CD4-positive, alpha-beta memory T cell (primary cell): ENCODE measurements around the gene USP12. TPM values are rescaled to one million over a fixed set of nuclear protein-coding genes. Genes with fewer than 3 reads are reported as not detected.
A peak's percentile ranks its signal among the peaks of the same experiment; 100 is the strongest.

ENCODE experiments used
- CTCF ChIA-PET: fragments of 350-600 bp; sonication (Branson Sonifier 250); formaldehyde crosslinking; loops from one replicate; lab custom pipeline; 2021; ENCODE audit warnings: inconsistent platforms; ENCODE audit not compliant: partially characterized antibody; lab: Charles Lee
- POLR2A ChIA-PET: fragments of 350-600 bp; sonication (Branson Sonifier 250); formaldehyde crosslinking; loops from one replicate; lab custom pipeline; 2021; ENCODE audit not compliant: partially characterized antibody; lab: Charles Lee
- DNase-seq, 5 donors: peaks; one replicate each; pipeline versions ENCODE4 v3.0.0 to v3.0.0-alpha.2; 2020 to 2022; ENCODE audit warnings: mixed read lengths in 1 of 5
- H3K27ac ChIP-seq: one replicate; pipeline ENCODE4 v1.7.0; 2013; ENCODE audit warnings: low read depth, low read length
- H3K27me3 ChIP-seq: 2 replicates; pipeline ENCODE4 v1.7.0; 2013; ENCODE audit warnings: mild to moderate bottlenecking, low read length, moderate library complexity; ENCODE audit not compliant: insufficient read depth
- H3K36me3 ChIP-seq: 2 replicates; pipeline ENCODE4 v1.7.0; 2013; ENCODE audit warnings: mild to moderate bottlenecking, low read length, moderate library complexity; ENCODE audit not compliant: insufficient read depth
- H3K4me1 ChIP-seq: 2 replicates; pipeline ENCODE4 v1.7.0; 2013; ENCODE audit warnings: mild to moderate bottlenecking, low read length, moderate library complexity; ENCODE audit not compliant: insufficient read depth
- H3K4me3 ChIP-seq, 2 donors: one replicate each; pipeline ENCODE4 v1.7.0; 2013; ENCODE audit warnings: low read length in 2 of 2, mild to moderate bottlenecking in 1 of 2
- H3K9me3 ChIP-seq, 2 donors: one replicate each; pipeline ENCODE4 v1.7.0; 2013; ENCODE audit warnings: low read length in 2 of 2, control low read depth in 1 of 2; ENCODE audit not compliant: control insufficient read depth in 1 of 2
- H3K27ac Mint-ChIP-seq, 7 donors: one replicate each; pipeline ENCODE4 v1.8.0; 2020 to 2021; ENCODE audit warnings: mixed read lengths in 7 of 7, mild to moderate bottlenecking in 6 of 7, inconsistent platforms in 3 of 7, moderate library complexity in 3 of 7
- H3K27me3 Mint-ChIP-seq, 2 donors: one replicate each; pipeline ENCODE4 v1.8.0; 2020 to 2021; ENCODE audit warnings: mixed read lengths in 2 of 2
- H3K36me3 Mint-ChIP-seq, 2 donors: one replicate each; pipeline ENCODE4 v1.8.0; 2020 to 2021; ENCODE audit warnings: mixed read lengths in 2 of 2, inconsistent platforms in 1 of 2, mild to moderate bottlenecking in 1 of 2
- H3K4me1 Mint-ChIP-seq, 4 donors: one replicate each; pipeline ENCODE4 v1.8.0; 2020 to 2021; ENCODE audit warnings: mixed read lengths in 4 of 4, mild to moderate bottlenecking in 1 of 4
- H3K4me3 Mint-ChIP-seq, 8 donors: one replicate each; pipeline ENCODE4 v1.8.0; 2020 to 2021; ENCODE audit warnings: mixed read lengths in 8 of 8, mild to moderate bottlenecking in 7 of 8, moderate library complexity in 6 of 8, inconsistent platforms in 3 of 8
- H3K9me3 Mint-ChIP-seq, 8 donors: one replicate each; pipeline ENCODE4 v1.8.0; 2020 to 2021; ENCODE audit warnings: mixed read lengths in 8 of 8, mild to moderate bottlenecking in 5 of 8, inconsistent platforms in 3 of 8, moderate library complexity in 1 of 8
- intact Hi-C: fragments of 100-400 bp; cut with micrococcal nuclease; formaldehyde crosslinking; loops from one replicate; pipeline ENCODE4 v1.15.1; 2023
- polyA plus RNA-seq, 2 donors: library from polyadenylated mRNA; unstranded; fragments of 300-500 nt; fragmentation: Illumina TruSeq; gene quantifications; one replicate each; pipeline ENCODE4 v1.2.3, GENCODE V29; 2021
- total RNA-seq, 2 experiments: library from RNA; stranded (reverse); gene quantifications; one replicate each; pipeline ENCODE4 v1.2.3, GENCODE V29; 2021

Gene USP12
- total and polyA plus RNA-seq, 4 experiments from 2014 or later, result 16.1 to 26.0 (median 20.2) TPM

- ChIA-PET POLR2A (no interaction called here), CTCF (no interaction called here)
- Histone ChIP-seq H3K36me3 (no peaks in the 10 kb centered on the region), H3K27ac (no peak overlapping the region), H3K27me3 (no peaks in the 10 kb centered on the region), H3K4me1 (no peaks in the 10 kb centered on the region), H3K4me3 (no peak overlapping the region), H3K9me3 (no peaks in the 10 kb centered on the region)
- Mint-ChIP-seq H3K4me3 (peak overlapping the region in 1 of 8 donors; percentile 25), H3K27me3 (no peaks in the 10 kb centered on the region), H3K4me1 (peaks cover 12 to 17% (median 13%) of the 10 kb centered on the region in 4 donors), H3K27ac (peak overlapping the region in 2 of 7 donors; percentile 49 to 84), H3K9me3 (peaks cover 0 to 7% (median 2%) of the 10 kb centered on the region in 8 donors), H3K36me3 (peaks cover 0 to 8% of the 10 kb centered on the region in 2 donors)
- no peak for DNase-seq
- intact Hi-C loops, result no loop called here
These were observed 117.6 kb downstream of the USP12 start for GRCh38 chr13:27053902-27054595.

- no peaks in the 10 kb centered on the region for H3K27me3 Mint-ChIP-seq
- peaks cover 0 to 7% (median 2%) of the 10 kb centered on the region in 8 donors for H3K9me3 Mint-ChIP-seq
- Histone ChIP-seq H3K4me3 (no peak overlapping the region), H3K9me3 (no peaks in the 10 kb centered on the region), H3K27ac (no peak overlapping the region), H3K36me3 (no peaks in the 10 kb centered on the region), H3K27me3 (no peaks in the 10 kb centered on the region), H3K4me1 (no peaks in the 10 kb centered on the region)
- H3K36me3 Mint-ChIP-seq, result peaks cover 0 to 8% of the 10 kb centered on the region in 2 donors
- no peak overlapping the region for H3K27ac Mint-ChIP-seq
- H3K4me3 Mint-ChIP-seq, result no peak overlapping the region
- DNase-seq, result no peak
- intact Hi-C loops, result no loop called here
- ChIA-PET POLR2A (no interaction called here), CTCF (no interaction called here)
- H3K4me1 Mint-ChIP-seq, result peaks cover 12 to 17% (median 13%) of the 10 kb centered on the region in 4 donors
These were observed 118.3 kb downstream of the USP12 start for GRCh38 chr13:27053210-27053884.

- H3K27ac ChIP-seq, result no peak overlapping the region
- Mint-ChIP-seq H3K9me3 (peaks cover 0 to 7% (median 2%) of the 10 kb centered on the region in 8 donors), H3K27me3 (no peaks in the 10 kb centered on the region), H3K4me1 (peaks cover 12 to 17% (median 13%) of the 10 kb centered on the region in 4 donors), H3K27ac (no peak overlapping the region), H3K4me3 (no peak overlapping the region), H3K36me3 (peaks cover 0 to 8% of the 10 kb centered on the region in 2 donors)
- H3K4me3 ChIP-seq, result no peak overlapping the region
- no peaks in the 10 kb centered on the region for H3K9me3 ChIP-seq
- no peaks in the 10 kb centered on the region for H3K27me3 ChIP-seq
- CTCF ChIA-PET, result no interaction called here
- no peaks in the 10 kb centered on the region for H3K36me3 ChIP-seq
- POLR2A ChIA-PET, result no interaction called here
- DNase-seq, result no peak
- H3K4me1 ChIP-seq, result no peaks in the 10 kb centered on the region
- intact Hi-C loops, result no loop called here
These were observed 118.9 kb downstream of the USP12 start for GRCh38 chr13:27052551-27053208.

GRCh38 chr13:27047081-27047480 is 124.5 kb downstream of the USP12 start:
- Histone ChIP-seq H3K4me3 (no peak overlapping the region), H3K36me3 (no peaks in the 10 kb centered on the region), H3K27ac (no peak overlapping the region), H3K4me1 (no peaks in the 10 kb centered on the region), H3K27me3 (no peaks in the 10 kb centered on the region), H3K9me3 (no peaks in the 10 kb centered on the region)
- Mint-ChIP-seq H3K36me3 (peaks cover 0 to 8% of the 10 kb centered on the region in 2 donors), H3K4me3 (no peak overlapping the region), H3K4me1 (peaks cover 3 to 9% (median 5%) of the 10 kb centered on the region in 4 donors), H3K27me3 (peaks cover 0 to 3% of the 10 kb centered on the region in 2 donors), H3K9me3 (peaks cover 0 to 7% (median 2%) of the 10 kb centered on the region in 8 donors), H3K27ac (peak overlapping the region in 1 of 7 donors; percentile 34)
- intact Hi-C loops, result no loop called here
- CTCF ChIA-PET, result no interaction called here
- no peak for DNase-seq
- POLR2A ChIA-PET, result no interaction called here

- Histone ChIP-seq H3K9me3 (no peaks in the 10 kb centered on the region), H3K27ac (no peak overlapping the region), H3K36me3 (no peaks in the 10 kb centered on the region), H3K4me3 (no peak overlapping the region), H3K27me3 (no peaks in the 10 kb centered on the region), H3K4me1 (no peaks in the 10 kb centered on the region)
- H3K9me3 Mint-ChIP-seq, result peaks cover 0 to 3% (median 0%) of the 10 kb centered on the region in 8 donors
- peaks cover 3 to 7% of the 10 kb centered on the region in 2 donors for H3K27me3 Mint-ChIP-seq
- H3K4me1 Mint-ChIP-seq, result peaks cover 3 to 9% (median 5%) of the 10 kb centered on the region in 4 donors
- ChIA-PET CTCF (no interaction called here), POLR2A (interaction anchor here (0.6 kb wide), 1 partner anchor 89 kb away, joined by 3 read pairs; no protein-coding TSS in a partner anchor)
- H3K4me3 Mint-ChIP-seq, result peak overlapping the region in 2 of 8 donors; percentile 10 to 12
- intact Hi-C loops, result no loop called here
- H3K27ac Mint-ChIP-seq, result peak overlapping the region in 5 of 7 donors; percentile 36 to 69 (median 66)
- peaks cover 0 to under 1% of the 10 kb centered on the region in 2 donors for H3K36me3 Mint-ChIP-seq
- DNase-seq, result peak in 3 of 5 donors; percentile 8 to 47 (median 27)
These were observed 126.6 kb downstream of the USP12 start for GRCh38 chr13:27044837-27045570.

GRCh38 chr13:27043013-27043412 is 128.6 kb downstream of the USP12 start:
- ChIA-PET CTCF (no interaction called here), POLR2A (no interaction called here)
- no peak overlapping the region for H3K4me3 ChIP-seq
- no peaks in the 10 kb centered on the region for H3K36me3 Mint-ChIP-seq
- H3K27me3 ChIP-seq, result no peaks in the 10 kb centered on the region
- H3K27ac ChIP-seq, result no peak overlapping the region
- H3K9me3 ChIP-seq, result no peaks in the 10 kb centered on the region
- intact Hi-C loops, result no loop called here
- H3K27me3 Mint-ChIP-seq, result peaks cover 9% of the 10 kb centered on the region in 2 donors
- H3K27ac Mint-ChIP-seq, result no peak overlapping the region
- peaks cover 3 to 9% (median 5%) of the 10 kb centered on the region in 4 donors for H3K4me1 Mint-ChIP-seq
- H3K4me1 ChIP-seq, result no peaks in the 10 kb centered on the region
- DNase-seq, result no peak
- peaks cover 0 to 2% (median 0%) of the 10 kb centered on the region in 8 donors for H3K9me3 Mint-ChIP-seq
- H3K36me3 ChIP-seq, result no peaks in the 10 kb centered on the region
- no peak overlapping the region for H3K4me3 Mint-ChIP-seq
